LNCAP (cell line): ENCODE measurements around the gene SMIM12.

Source experiments
- CTCF ChIP-seq: fragments of 450-650 bp; IDR thresholded peaks from 2 replicates; pipeline ENCODE4 v1.5.1; 2017; ENCODE audit warnings: mild to moderate bottlenecking

The SMIM12 gene

GRCh38 chr1:34850382-34850781, 9.2 kb downstream of the SMIM12 start:
- no peak for TF ChIP-seq CTCF

GRCh38 chr1:34847094-34847493, 12.5 kb downstream of the SMIM12 start:
- TF ChIP-seq CTCF = no peak

- TF ChIP-seq CTCF = no peak
These were observed 13.3 kb downstream of the SMIM12 start for GRCh38 chr1:34846265-34846664.

- TF ChIP-seq CTCF = no peak
These were observed 14.2 kb downstream of the SMIM12 start for GRCh38 chr1:34845131-34845901.

- no peak for TF ChIP-seq CTCF
These were observed 15.3 kb downstream of the SMIM12 start for GRCh38 chr1:34844252-34844634.

- TF ChIP-seq CTCF = no peak
These were observed 15.9 kb downstream of the SMIM12 start for GRCh38 chr1:34843392-34844251.

GRCh38 chr1:34842952-34843371, 16.6 kb downstream of the SMIM12 start:
- no peak for TF ChIP-seq CTCF
